ENCODE measurements around the gene TPPP.

- no peak for TF ChIP-seq POLR2A (IDR thresholded peaks at IDR 0.05)
- no peak for TF ChIP-seq CTCF (IDR thresholded peaks at IDR 0.05)
Measured at GRCh38 chr5:674630-675011, 18.5 kb downstream of the TPPP start.
